Right lobe of liver (tissue), 4 donors: ENCODE results near the gene HCN1.

Experiments
- POLR2A ChIP-seq: fragments of 450-650 bp; IDR thresholded peaks from one replicate; pipeline ENCODE4 v1.6.1; 2017; ENCODE audit warnings: antibody characterized with exemption, mild to moderate bottlenecking
- TF ChIP-seq, protein P1 (sequence below), 4 donors: fragments of 200-600 bp in 3 of 4; fragments of 450-650 bp in 1 of 4; IDR thresholded peaks; one replicate each; pipeline versions ENCODE4 v1.5.1 to v1.8.0; 2016 to 2022; ENCODE audit warnings: antibody characterized with exemption in 4 of 4, mild to moderate bottlenecking in 2 of 4
- donor health status: DM: no; HTN: no; CAD: no.
- donor health status: DM: no; HTN: no; CAD: no.
- donor health status: DM: no; HTN: yes; CAD: no.

DNA sequence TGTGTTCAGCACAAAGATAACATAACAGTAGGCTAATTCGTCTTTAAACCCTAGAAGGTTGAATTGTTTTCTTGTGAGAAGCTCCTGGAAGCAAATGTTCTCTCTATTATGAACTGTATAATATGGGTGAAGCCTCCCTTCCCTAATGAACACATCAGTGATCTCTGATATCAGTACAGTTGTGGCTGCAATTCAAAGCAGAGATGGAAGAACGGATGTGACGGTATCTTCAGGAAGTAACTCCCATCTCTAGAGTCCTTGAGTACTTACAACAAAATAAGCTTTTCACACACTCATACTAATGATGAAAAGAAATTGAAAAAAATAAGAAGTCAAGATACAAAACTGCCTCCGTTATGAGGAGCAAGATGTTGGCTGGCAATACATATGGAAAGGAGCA, 4.5 kb downstream of the HCN1 start:
- no peak for TF ChIP-seq POLR2A
- TF ChIP-seq, protein P1, sequence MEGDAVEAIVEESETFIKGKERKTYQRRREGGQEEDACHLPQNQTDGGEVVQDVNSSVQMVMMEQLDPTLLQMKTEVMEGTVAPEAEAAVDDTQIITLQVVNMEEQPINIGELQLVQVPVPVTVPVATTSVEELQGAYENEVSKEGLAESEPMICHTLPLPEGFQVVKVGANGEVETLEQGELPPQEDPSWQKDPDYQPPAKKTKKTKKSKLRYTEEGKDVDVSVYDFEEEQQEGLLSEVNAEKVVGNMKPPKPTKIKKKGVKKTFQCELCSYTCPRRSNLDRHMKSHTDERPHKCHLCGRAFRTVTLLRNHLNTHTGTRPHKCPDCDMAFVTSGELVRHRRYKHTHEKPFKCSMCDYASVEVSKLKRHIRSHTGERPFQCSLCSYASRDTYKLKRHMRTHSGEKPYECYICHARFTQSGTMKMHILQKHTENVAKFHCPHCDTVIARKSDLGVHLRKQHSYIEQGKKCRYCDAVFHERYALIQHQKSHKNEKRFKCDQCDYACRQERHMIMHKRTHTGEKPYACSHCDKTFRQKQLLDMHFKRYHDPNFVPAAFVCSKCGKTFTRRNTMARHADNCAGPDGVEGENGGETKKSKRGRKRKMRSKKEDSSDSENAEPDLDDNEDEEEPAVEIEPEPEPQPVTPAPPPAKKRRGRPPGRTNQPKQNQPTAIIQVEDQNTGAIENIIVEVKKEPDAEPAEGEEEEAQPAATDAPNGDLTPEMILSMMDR (IDR thresholded peaks at IDR 0.05), result no peak
